ENCODE measurements around the gene TBX15.
"Not testable (repeated sequence)": the region's sequence is repeated elsewhere in the genome, so short reads cannot be mapped to it uniquely, and the experiment has no call there.

Gene TBX15

GRCh38 chr1:118926261-118926660, 61.9 kb downstream of the TBX15 start:
- DNase-seq (ENCODE audit: low read depth in 2 of 2), result no peak

- DNase-seq (ENCODE audit: low read depth in 2 of 2), result no peak
Measured at GRCh38 chr1:118925651-118926050, 62.5 kb downstream of the TBX15 start.

GRCh38 chr1:118923319-118923718, 64.8 kb downstream of the TBX15 start:
- no peak for DNase-seq (ENCODE audit: low read depth in 2 of 2)

- DNase-seq (ENCODE audit: low read depth in 2 of 2), result no peak
Measured at GRCh38 chr1:118921994-118922393, 66.1 kb downstream of the TBX15 start.

- no peak for DNase-seq (ENCODE audit: low read depth in 2 of 2)
Measured at GRCh38 chr1:118920124-118920717, 67.9 kb downstream of the TBX15 start.

GRCh38 chr1:118918940-118919259, 69.2 kb downstream of the TBX15 start:
- DNase-seq (ENCODE audit: low read depth in 2 of 2), result no peak

- DNase-seq (ENCODE audit: low read depth in 2 of 2), result no peak
Measured at GRCh38 chr1:118918230-118918939, 69.8 kb downstream of the TBX15 start.

GRCh38 chr1:118916346-118916745, 71.8 kb downstream of the TBX15 start:
- not testable (repeated sequence) for DNase-seq (ENCODE audit: low read depth in 2 of 2)

GRCh38 chr1:118914379-118915161, 73.6 kb downstream of the TBX15 start:
- no peak for DNase-seq (ENCODE audit: low read depth in 2 of 2)

GRCh38 chr1:118913818-118914217, 74.3 kb downstream of the TBX15 start:
- no peak for DNase-seq (ENCODE audit: low read depth in 2 of 2)

GRCh38 chr1:118912574-118912973, 75.6 kb downstream of the TBX15 start:
- DNase-seq (ENCODE audit: low read depth in 2 of 2), result no peak

- DNase-seq (ENCODE audit: low read depth in 2 of 2), result no peak
Measured at GRCh38 chr1:118911571-118911970, 76.6 kb downstream of the TBX15 start.

GRCh38 chr1:118907466-118907865, 80.7 kb downstream of the TBX15 start:
- DNase-seq (ENCODE audit: low read depth in 2 of 2), result no peak

GRCh38 chr1:118905671-118906070, 82.5 kb downstream of the TBX15 start:
- no peak for DNase-seq (ENCODE audit: low read depth in 2 of 2)

GRCh38 chr1:118905196-118905595, 82.9 kb downstream of the TBX15 start:
- DNase-seq (ENCODE audit: low read depth in 2 of 2), result no peak

GRCh38 chr1:118902711-118903191, 85.4 kb downstream of the TBX15 start:
- DNase-seq (ENCODE audit: low read depth in 2 of 2), result no peak

- DNase-seq (ENCODE audit: low read depth in 2 of 2), result no peak
Measured at GRCh38 chr1:118902299-118902698, 85.8 kb downstream of the TBX15 start.

GRCh38 chr1:118900643-118901440, 87.3 kb downstream of the TBX15 start:
- no peak for DNase-seq (ENCODE audit: low read depth in 2 of 2)

- DNase-seq (ENCODE audit: low read depth in 2 of 2), result no peak
Measured at GRCh38 chr1:118899340-118899739, 88.8 kb downstream of the TBX15 start.

GRCh38 chr1:118898712-118899111, 89.4 kb downstream of the TBX15 start:
- no peak for DNase-seq (ENCODE audit: low read depth in 2 of 2)

- DNase-seq (ENCODE audit: low read depth in 2 of 2), result no peak
Measured at GRCh38 chr1:118896416-118896815, 91.7 kb downstream of the TBX15 start.

- DNase-seq (ENCODE audit: low read depth in 2 of 2), result no peak
Measured at GRCh38 chr1:118894836-118895235, 93.3 kb downstream of the TBX15 start.

All from stimulated activated CD8-positive, alpha-beta memory T cell treated with anti-CD3 and anti-CD28 coated beads, Interleukin-7, amount 100 ng/mL, for 1 hour (primary cell).